Stimulated activated CD4-positive, alpha-beta T cell treated with anti-CD3 and anti-CD28 coated beads, TNF-alpha, amount 100 ng/mL, for 48 hours (primary cell): Measurements from ENCODE around the gene PCBD2.
A peak's percentile ranks its signal among the peaks of the same experiment; 100 is the strongest.
"Not testable (repeated sequence)": the region's sequence is repeated elsewhere in the genome, so short reads cannot be mapped to it uniquely, and the experiment has no call there.

Experiments
- DNase-seq, 3 donors: peaks; one replicate each; pipeline ENCODE4 v3.0.0-alpha.2; 2020; ENCODE audit warnings: low read depth in 3 of 3

Gene PCBD2

GRCh38 chr5:134905246-134905996 is 490 bp downstream of the PCBD2 start:
- DNase-seq: peak in 2 of 3 donors; percentile 37 to 44

- no peak for DNase-seq
These were observed 1.9 kb downstream of the PCBD2 start for GRCh38 chr5:134906811-134907210.

GRCh38 chr5:134910752-134911151 is 5.8 kb downstream of the PCBD2 start:
- DNase-seq: not testable (repeated sequence)

GRCh38 chr5:134911285-134912206 is 6.6 kb downstream of the PCBD2 start:
- no peak for DNase-seq

- no peak for DNase-seq
These were observed 8.3 kb downstream of the PCBD2 start for GRCh38 chr5:134913254-134913653.

GRCh38 chr5:134913795-134914194 is 8.9 kb downstream of the PCBD2 start:
- DNase-seq: no peak

- no peak for DNase-seq
These were observed 12.3 kb downstream of the PCBD2 start for GRCh38 chr5:134917070-134917815.

- DNase-seq: no peak
These were observed 13.9 kb downstream of the PCBD2 start for GRCh38 chr5:134918861-134919260.

GRCh38 chr5:134920848-134921575 is 16.1 kb downstream of the PCBD2 start:
- no peak for DNase-seq

GRCh38 chr5:134932508-134932907 is 27.6 kb downstream of the PCBD2 start:
- no peak for DNase-seq

- DNase-seq: no peak
These were observed 29.3 kb downstream of the PCBD2 start for GRCh38 chr5:134934202-134934601.

- DNase-seq: no peak
These were observed 31.0 kb downstream of the PCBD2 start for GRCh38 chr5:134935711-134936602.

GRCh38 chr5:134937526-134937925 is 32.6 kb downstream of the PCBD2 start:
- DNase-seq: no peak

GRCh38 chr5:134938030-134938429 is 33.1 kb downstream of the PCBD2 start:
- no peak for DNase-seq

- DNase-seq: no peak
These were observed 34.6 kb downstream of the PCBD2 start for GRCh38 chr5:134939500-134939899.

- no peak for DNase-seq
These were observed 38.6 kb downstream of the PCBD2 start for GRCh38 chr5:134943547-134943946.

- DNase-seq: no peak
These were observed 39.7 kb downstream of the PCBD2 start for GRCh38 chr5:134944630-134945029.

- no peak for DNase-seq
These were observed 40.1 kb downstream of the PCBD2 start for GRCh38 chr5:134945041-134945440.

GRCh38 chr5:134948911-134949310 is 44.0 kb downstream of the PCBD2 start:
- DNase-seq: no peak

GRCh38 chr5:134949316-134949715 is 44.4 kb downstream of the PCBD2 start:
- DNase-seq: no peak
